MM.1S (cell line): Measurements from ENCODE around the gene VDAC2.
A peak's percentile ranks its signal among the peaks of the same experiment; 100 is the strongest.
"Not testable (repeated sequence)": the region's sequence is repeated elsewhere in the genome, so short reads cannot be mapped to it uniquely, and the experiment has no call there.

Experiments
- DNase-seq: peaks from one replicate; pipeline ENCODE4 v3.0.0-alpha.2; 2015
- H2AFZ ChIP-seq: fragments of 300-600 bp; sonication (generic); 2 replicates; pipeline ENCODE4 v1.6.0; 2016; ENCODE audit warnings: antibody characterized with exemption, low read length
- H3F3A ChIP-seq: fragments of 300-600 bp; sonication (generic); 2 replicates; pipeline ENCODE4 v1.6.1; 2016; ENCODE audit warnings: mild to moderate bottlenecking, antibody characterized with exemption, low read length, moderate library complexity, mixed read lengths; ENCODE audit not compliant: insufficient read depth
- H3K27ac ChIP-seq: fragments of 300-600 bp; sonication (generic); 2 replicates; pipeline ENCODE4 v1.5.1; 2016; ENCODE audit warnings: mild to moderate bottlenecking, low read length
- H3K27me3 ChIP-seq: fragments of 300-600 bp; sonication (generic); replicated peaks from 2 replicates; pipeline ENCODE4 v1.6.0; 2016; ENCODE audit warnings: low read length; ENCODE audit not compliant: insufficient read depth
- H3K36me3 ChIP-seq: fragments of 300-600 bp; sonication (generic); replicated peaks from 2 replicates; pipeline ENCODE4 v1.6.1; 2016; ENCODE audit warnings: mild to moderate bottlenecking, low read length, mixed read lengths; ENCODE audit not compliant: insufficient read depth
- H3K4me1 ChIP-seq: fragments of 300-600 bp; sonication (generic); 2 replicates; pipeline ENCODE4 v1.6.1; 2016; ENCODE audit warnings: low read length, mixed read lengths
- H3K4me2 ChIP-seq: fragments of 300-600 bp; sonication (generic); 2 replicates; pipeline ENCODE4 v1.6.0; 2016; ENCODE audit warnings: low read depth, low read length
- H3K4me3 ChIP-seq: fragments of 300-600 bp; sonication (generic); 2 replicates; pipeline ENCODE4 v1.5.1; 2016; ENCODE audit warnings: low read length, mixed read lengths
- H3K79me2 ChIP-seq: fragments of 300-600 bp; sonication (generic); 2 replicates; pipeline ENCODE4 v1.6.1; 2016; ENCODE audit warnings: mixed run types, low read length, mixed read lengths
- H3K9ac ChIP-seq: fragments of 300-600 bp; sonication (generic); 2 replicates; pipeline ENCODE4 v1.6.1; 2016; ENCODE audit warnings: low read length, mixed read lengths
- H3K9me2 ChIP-seq: fragments of 300-600 bp; sonication (generic); replicated peaks from 2 replicates; pipeline ENCODE4 v1.6.1; 2016; ENCODE audit warnings: mild to moderate bottlenecking, low read length, mixed read lengths; ENCODE audit not compliant: insufficient read depth
- H3K9me3 ChIP-seq: fragments of 300-600 bp; sonication (generic); replicated peaks from 2 replicates; pipeline ENCODE4 v1.6.1; 2016; ENCODE audit warnings: mild to moderate bottlenecking, low read length, mixed read lengths; ENCODE audit not compliant: insufficient read depth
- H4K20me1 ChIP-seq: fragments of 300-600 bp; sonication (generic); 2 replicates; pipeline ENCODE4 v1.6.1; 2016; ENCODE audit warnings: mild to moderate bottlenecking, low read length, moderate library complexity, mixed read lengths; ENCODE audit not compliant: insufficient read depth
- EZH2 ChIP-seq: fragments of 300-600 bp; sonication (generic); optimal IDR thresholded peaks from 2 replicates; pipeline ENCODE3; 2017; ENCODE audit warnings: low read depth, mild to moderate bottlenecking, antibody characterized with exemption, low read length, mixed read lengths
- EZH2phosphoT487 ChIP-seq: fragments of 300-600 bp; sonication (generic); IDR thresholded peaks from 2 replicates; pipeline ENCODE4 v1.6.1; 2018; ENCODE audit warnings: antibody characterized with exemption, low read length
- TF ChIP-seq, protein P1 (sequence below): fragments of 300-600 bp; sonication (generic); IDR thresholded peaks from 2 replicates; pipeline ENCODE4 v1.5.1; 2016; ENCODE audit warnings: antibody characterized with exemption, low read length, mixed read lengths

The VDAC2 gene

DNA sequence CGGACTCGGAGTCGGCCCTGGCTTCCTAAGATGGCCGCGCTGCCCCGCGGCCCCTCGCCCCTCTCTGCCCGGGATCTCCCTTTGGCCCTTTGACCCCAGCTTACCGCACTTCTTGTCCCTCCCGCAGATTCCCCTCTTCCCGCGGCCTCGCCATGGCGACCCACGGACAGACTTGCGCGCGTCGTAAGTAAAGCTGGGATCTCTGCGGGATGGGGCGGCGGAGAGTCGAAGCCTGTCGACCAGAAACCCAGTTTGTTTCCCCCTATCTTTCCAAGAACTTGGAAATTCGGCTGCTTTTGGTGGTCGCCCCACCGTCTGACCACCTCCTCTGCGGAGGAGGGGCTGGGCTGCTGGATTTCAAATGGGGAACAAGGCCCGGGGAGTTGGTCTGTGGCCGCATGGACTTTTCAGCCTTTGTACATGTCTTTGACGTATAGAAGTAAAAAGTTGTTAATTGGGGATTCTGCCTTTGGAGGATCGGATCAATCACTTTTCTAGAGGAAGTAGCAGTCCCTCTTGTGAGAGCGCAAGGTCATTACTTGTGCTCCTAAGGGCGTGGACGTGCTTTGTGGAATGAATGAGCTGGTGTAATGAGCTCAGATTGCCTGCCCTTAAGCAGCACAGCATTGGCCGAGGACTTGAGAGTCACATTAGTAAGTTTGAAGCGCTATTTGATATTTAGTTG, 553 bp downstream of the VDAC2 start:
- Histone ChIP-seq H4K20me1 (no peaks in the 10 kb centered on the region), H3K9ac (peak overlapping the region; percentile 99), H3F3A (peaks cover 6% of the 10 kb centered on the region; the same call in 1 of the 2 replicates), H3K4me2 (peak overlapping the region; percentile 77), H3K4me3 (peak overlapping the region; percentile 97), H3K36me3 (peaks cover 4% of the 10 kb centered on the region; the same call in 1 of the 2 replicates), H3K79me2 (peaks cover 56% of the 10 kb centered on the region), H3K9me2 (no peaks in the 10 kb centered on the region), H3K4me1 (peaks cover 11% of the 10 kb centered on the region), H3K9me3 (no peaks in the 10 kb centered on the region), H3K27ac (peak overlapping the region; percentile 96), H2AFZ (peak overlapping the region; percentile 62), H3K27me3 (no peaks in the 10 kb centered on the region)
- TF ChIP-seq, protein P1, sequence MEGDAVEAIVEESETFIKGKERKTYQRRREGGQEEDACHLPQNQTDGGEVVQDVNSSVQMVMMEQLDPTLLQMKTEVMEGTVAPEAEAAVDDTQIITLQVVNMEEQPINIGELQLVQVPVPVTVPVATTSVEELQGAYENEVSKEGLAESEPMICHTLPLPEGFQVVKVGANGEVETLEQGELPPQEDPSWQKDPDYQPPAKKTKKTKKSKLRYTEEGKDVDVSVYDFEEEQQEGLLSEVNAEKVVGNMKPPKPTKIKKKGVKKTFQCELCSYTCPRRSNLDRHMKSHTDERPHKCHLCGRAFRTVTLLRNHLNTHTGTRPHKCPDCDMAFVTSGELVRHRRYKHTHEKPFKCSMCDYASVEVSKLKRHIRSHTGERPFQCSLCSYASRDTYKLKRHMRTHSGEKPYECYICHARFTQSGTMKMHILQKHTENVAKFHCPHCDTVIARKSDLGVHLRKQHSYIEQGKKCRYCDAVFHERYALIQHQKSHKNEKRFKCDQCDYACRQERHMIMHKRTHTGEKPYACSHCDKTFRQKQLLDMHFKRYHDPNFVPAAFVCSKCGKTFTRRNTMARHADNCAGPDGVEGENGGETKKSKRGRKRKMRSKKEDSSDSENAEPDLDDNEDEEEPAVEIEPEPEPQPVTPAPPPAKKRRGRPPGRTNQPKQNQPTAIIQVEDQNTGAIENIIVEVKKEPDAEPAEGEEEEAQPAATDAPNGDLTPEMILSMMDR = no peak
- TF ChIP-seq EZH2phosphoT487 (no peak), EZH2 (no peak)
- peak; percentile 64 for DNase-seq

GRCh38 chr10:75212343-75212742, 1.7 kb downstream of the VDAC2 start:
- H3K9ac ChIP-seq = no peak overlapping the region
- no peaks in the 10 kb centered on the region for H3K9me2 ChIP-seq
- H3K9me3 ChIP-seq = no peaks in the 10 kb centered on the region
- peaks cover 6% of the 10 kb centered on the region; the same call in 1 of the 2 replicates for H3F3A ChIP-seq
- 0 out of 2 replicates have a peak overlapping the region, but pooled peaks have one; percentile 97 for H3K4me3 ChIP-seq
- H3K4me2 ChIP-seq = peak overlapping the region; percentile 77; the same call in 1 of the 2 replicates
- H3K27ac ChIP-seq = no peak overlapping the region
- DNase-seq = no peak
- no peak overlapping the region for H2AFZ ChIP-seq
- H3K4me1 ChIP-seq = peaks cover 11% of the 10 kb centered on the region
- peaks cover 8% of the 10 kb centered on the region; the same call in 1 of the 2 replicates for H3K36me3 ChIP-seq
- H4K20me1 ChIP-seq = peaks cover 3% of the 10 kb centered on the region; the same call in 1 of the 2 replicates
- no peaks in the 10 kb centered on the region for H3K27me3 ChIP-seq
- TF ChIP-seq, protein P1 = no peak
- TF ChIP-seq EZH2phosphoT487 (no peak), EZH2 (no peak)
- H3K79me2 ChIP-seq = peaks cover 67% of the 10 kb centered on the region

- no peak overlapping the region for H3K27ac ChIP-seq
- H3K79me2 ChIP-seq = peaks cover 94% of the 10 kb centered on the region
- no peaks in the 10 kb centered on the region for H3K27me3 ChIP-seq
- H3K36me3 ChIP-seq = peaks cover 21% of the 10 kb centered on the region
- H3K9me3 ChIP-seq = no peaks in the 10 kb centered on the region
- H2AFZ ChIP-seq = no peak overlapping the region
- no peak overlapping the region for H3K4me3 ChIP-seq
- peaks cover 20% of the 10 kb centered on the region for H3K4me1 ChIP-seq
- H3F3A ChIP-seq = peaks cover 21% of the 10 kb centered on the region
- H3K9ac ChIP-seq = no peak overlapping the region
- H3K4me2 ChIP-seq = no peak overlapping the region
- no peaks in the 10 kb centered on the region for H3K9me2 ChIP-seq
- no peak for DNase-seq
- peaks cover 18% of the 10 kb centered on the region for H4K20me1 ChIP-seq
- no peak for TF ChIP-seq EZH2phosphoT487
- no peak for TF ChIP-seq EZH2
- TF ChIP-seq, protein P1 = no peak
These were observed 9.7 kb downstream of the VDAC2 start for GRCh38 chr10:75220274-75220673.

DNA sequence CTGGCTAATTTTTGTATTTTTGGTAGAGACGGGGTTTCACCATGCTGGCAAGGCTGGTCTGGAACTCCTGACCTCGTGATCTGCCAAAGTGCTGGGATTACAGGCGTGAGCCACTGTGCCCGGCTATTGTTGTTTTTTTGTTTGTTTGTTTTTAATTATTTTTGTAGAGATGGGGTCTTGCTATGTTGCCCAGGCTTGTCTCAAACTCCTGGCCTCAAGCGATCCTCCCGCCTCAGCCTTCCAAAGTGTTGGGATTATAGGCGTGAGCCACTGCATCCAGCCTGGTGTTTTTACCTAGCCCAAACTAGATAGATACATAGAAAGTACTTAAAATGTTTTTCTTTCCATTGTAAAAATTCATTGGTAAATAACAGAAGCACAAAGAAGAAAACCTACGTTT, 10.9 kb downstream of the VDAC2 start:
- not testable (repeated sequence) for H3K27ac ChIP-seq, H2AFZ ChIP-seq, H3K9me3 ChIP-seq, H3K9ac ChIP-seq, H3K9me2 ChIP-seq, DNase-seq, H3K4me3 ChIP-seq, H3K27me3 ChIP-seq, H3K4me2 ChIP-seq
- Histone ChIP-seq H3K36me3 (peaks cover 21% of the 10 kb centered on the region), H3K79me2 (peaks cover 94% of the 10 kb centered on the region), H4K20me1 (peaks cover 24% of the 10 kb centered on the region), H3K4me1 (peaks cover 31% of the 10 kb centered on the region), H3F3A (peaks cover 30% of the 10 kb centered on the region)
